ENCODE measurements around the gene TSPAN18.

The TSPAN18 gene

GRCh38 chr11:44853666-44854065 lies 126.9 kb downstream of the TSPAN18 start:
- DNase-seq (ENCODE audit: insufficient read length, low spot score) (no peak), FAIRE-seq (no peak)
- TF ChIP-seq CTCF (IDR thresholded peaks at IDR 0.05; ENCODE audit: insufficient read depth, missing control alignments): no peak

GRCh38 chr11:44854086-44854485 lies 127.3 kb downstream of the TSPAN18 start:
- no peak for FAIRE-seq
- TF ChIP-seq CTCF (IDR thresholded peaks at IDR 0.05; ENCODE audit: insufficient read depth, missing control alignments): no peak
- DNase-seq (ENCODE audit: insufficient read length, low spot score): no peak

- TF ChIP-seq CTCF (IDR thresholded peaks at IDR 0.05; ENCODE audit: insufficient read depth, missing control alignments): no peak
- FAIRE-seq (no peak), DNase-seq (ENCODE audit: insufficient read length, low spot score) (no peak)
These were observed 128.2 kb downstream of the TSPAN18 start for GRCh38 chr11:44854741-44855492.

GRCh38 chr11:44855493-44855849 lies 128.7 kb downstream of the TSPAN18 start:
- FAIRE-seq (no peak), DNase-seq (ENCODE audit: insufficient read length, low spot score) (no peak)
- no peak for TF ChIP-seq CTCF (IDR thresholded peaks at IDR 0.05; ENCODE audit: insufficient read depth, missing control alignments)

GRCh38 chr11:44857490-44858090 lies 130.8 kb downstream of the TSPAN18 start:
- DNase-seq (ENCODE audit: insufficient read length, low spot score): no peak
- FAIRE-seq: no peak
- no peak for TF ChIP-seq CTCF (IDR thresholded peaks at IDR 0.05; ENCODE audit: insufficient read depth, missing control alignments)

GRCh38 chr11:44858796-44859527 lies 132.2 kb downstream of the TSPAN18 start:
- no peak for TF ChIP-seq CTCF (IDR thresholded peaks at IDR 0.05; ENCODE audit: insufficient read depth, missing control alignments)
- no peak for DNase-seq (ENCODE audit: insufficient read length, low spot score)

More at GRCh38 chr11:44858796-44859527, 132.2 kb downstream of the TSPAN18 start:
- FAIRE-seq: no peak

Data from D721Med (cell line).